ENCODE measurements around the gene CIC. TPM values are rescaled to one million over a fixed set of nuclear protein-coding genes. Genes with fewer than 3 reads are reported as not detected.

CIC gene
- polyA plus RNA-seq, 3 donors: 0.62 to 42.2 (median 0.87) TPM

- intact Hi-C loops (cut with micrococcal nuclease): no loop called here
- peaks cover 29 to 42% of the 10 kb centered on the region in 2 donors for H3K36me3 Mint-ChIP-seq
- H3K9me3 Mint-ChIP-seq: peaks cover 0 to 2% (median 0%) of the 10 kb centered on the region in 7 donors
- Histone ChIP-seq H4K20me1 (ENCODE audit: insufficient read depth, low read length) (peaks cover 29% of the 10 kb centered on the region), H3K4me2 (replicated peaks; ENCODE audit: extremely low read depth, low read length, poor library complexity, severe bottlenecking) (peak overlapping the region; percentile 80), H3K27ac (ENCODE audit: low read depth in 1 of 2, low read length in 2 of 2) (peak overlapping the region; percentile 90 to 95), H2AFZ (ENCODE audit: insufficient read depth, low read depth, low read length, poor library complexity, severe bottlenecking) (no peak overlapping the region), H3K9ac (ENCODE audit: insufficient read depth, low read length, poor library complexity, severe bottlenecking) (peak overlapping the region; percentile 78), H3K4me3 (replicated peaks in 1 of 3; ENCODE audit: low read depth in 2 of 3, low read length in 3 of 3) (peak overlapping the region; percentile 65 to 88 (median 73)), H3K4me1 (ENCODE audit: control insufficient read depth in 1 of 2, insufficient read depth in 2 of 2, low read length in 2 of 2) (peaks cover 33 to 45% of the 10 kb centered on the region in 2 donors), H3K9me3 (replicated peaks in 1 of 2; ENCODE audit: control insufficient read depth in 1 of 2, insufficient read depth in 1 of 2, low read length in 2 of 2) (no peaks in the 10 kb centered on the region), H3K36me3 (replicated peaks in 1 of 2; ENCODE audit: control insufficient read depth in 1 of 2, insufficient read depth in 2 of 2, low read length in 2 of 2) (peaks cover 36 to 40% of the 10 kb centered on the region in 2 donors), H3K79me2 (ENCODE audit: insufficient read depth, low read length) (peaks cover 63% of the 10 kb centered on the region), H3K27me3 (ENCODE audit: control insufficient read depth in 2 of 2, insufficient read depth in 2 of 2, low read length in 2 of 2) (no peaks in the 10 kb centered on the region)
- WGBS (ENCODE audit: insufficient coverage): 52% methylated on average over 3 of the region's 3 CpGs
- H3K4me1 Mint-ChIP-seq: peaks cover 43% of the 10 kb centered on the region
- H3K4me3 Mint-ChIP-seq: peak overlapping the region; percentile 59 to 72
- TF ChIP-seq CTCF (IDR thresholded peaks at IDR 0.05): no peak
- H3K27me3 Mint-ChIP-seq (ENCODE audit: low read depth in 3 of 3): peaks cover 0 to 5% (median 0%) of the 10 kb centered on the region in 3 donors
- DNase-seq: peak in 1 of 3 donors; percentile 47
- peak overlapping the region in 4 of 7 donors; percentile 98 to 99 (median 99) for H3K27ac Mint-ChIP-seq
Measured at GRCh38 chr19:42271045-42271419, 2.0 kb downstream of the CIC start.

GRCh38 chr19:42271861-42272534 is 2.9 kb downstream of the CIC start:
- no peaks in the 10 kb centered on the region for H3K27me3 ChIP-seq (ENCODE audit: control insufficient read depth in 2 of 2, insufficient read depth in 2 of 2, low read length in 2 of 2)
- no peak for DNase-seq
- Mint-ChIP-seq H3K36me3 (peaks cover 33 to 50% of the 10 kb centered on the region in 2 donors), H3K27me3 (ENCODE audit: low read depth in 3 of 3) (peaks cover 0 to 6% (median 0%) of the 10 kb centered on the region in 3 donors), H3K4me3 (no peak overlapping the region), H3K27ac (peak overlapping the region in 1 of 7 donors; percentile 99), H3K4me1 (peaks cover 50% of the 10 kb centered on the region), H3K9me3 (peaks cover 0 to 2% (median 0%) of the 10 kb centered on the region in 7 donors)
- peaks cover 38 to 52% of the 10 kb centered on the region in 2 donors for H3K4me1 ChIP-seq (ENCODE audit: control insufficient read depth in 1 of 2, insufficient read depth in 2 of 2, low read length in 2 of 2)
- peaks cover 39% of the 10 kb centered on the region for H4K20me1 ChIP-seq (ENCODE audit: insufficient read depth, low read length)
- H3K4me2 ChIP-seq (replicated peaks; ENCODE audit: extremely low read depth, low read length, poor library complexity, severe bottlenecking): no peak overlapping the region
- TF ChIP-seq CTCF (IDR thresholded peaks at IDR 0.05): no peak
- peak overlapping the region in 1 of 2 donors; percentile 95 for H3K27ac ChIP-seq (ENCODE audit: low read depth in 1 of 2, low read length in 2 of 2)
- H3K9ac ChIP-seq (ENCODE audit: insufficient read depth, low read length, poor library complexity, severe bottlenecking): no peak overlapping the region
- peaks cover 72% of the 10 kb centered on the region for H3K79me2 ChIP-seq (ENCODE audit: insufficient read depth, low read length)
- no peak overlapping the region for H3K4me3 ChIP-seq (replicated peaks in 1 of 3; ENCODE audit: low read depth in 2 of 3, low read length in 3 of 3)
- 78% methylated on average over 30 of the region's 35 CpGs for WGBS (ENCODE audit: insufficient coverage)
- intact Hi-C loops (cut with micrococcal nuclease): no loop called here
- peaks cover 36 to 49% of the 10 kb centered on the region in 2 donors for H3K36me3 ChIP-seq (replicated peaks in 1 of 2; ENCODE audit: control insufficient read depth in 1 of 2, insufficient read depth in 2 of 2, low read length in 2 of 2)
- no peaks in the 10 kb centered on the region for H3K9me3 ChIP-seq (replicated peaks in 1 of 2; ENCODE audit: control insufficient read depth in 1 of 2, insufficient read depth in 1 of 2, low read length in 2 of 2)
- H2AFZ ChIP-seq (ENCODE audit: insufficient read depth, low read depth, low read length, poor library complexity, severe bottlenecking): no peak overlapping the region

All from CD14-positive monocyte (primary cell).